Activated naive CD4-positive, alpha-beta T cell treated with anti-CD3 and anti-CD28 coated beads, Interleukin-2, amount 10 ng/mL, durations not matched to agents 7 days and 5 days (primary cell): Measurements from ENCODE around the gene CACNA2D1.

Source experiments
- CTCF ChIA-PET: fragments of 350-600 bp; sonication (Branson Sonifier 250); formaldehyde crosslinking; loops from one replicate; lab custom pipeline; 2021; ENCODE audit warnings: antibody characterized with exemption; lab: Charles Lee
- DNase-seq: peaks from one replicate; pipeline ENCODE4 v3.0.0-alpha.2; 2020
- H3K27ac Mint-ChIP-seq: one replicate; pipeline ENCODE4 v1.8.0; 2021; ENCODE audit warnings: mild to moderate bottlenecking, moderate library complexity, mixed read lengths
- H3K27me3 Mint-ChIP-seq: one replicate; pipeline ENCODE4 v1.8.0; 2021; ENCODE audit warnings: mild to moderate bottlenecking, mixed read lengths
- H3K36me3 Mint-ChIP-seq: one replicate; pipeline ENCODE4 v1.8.0; 2021; ENCODE audit warnings: mixed read lengths
- H3K4me1 Mint-ChIP-seq: one replicate; pipeline ENCODE4 v1.8.0; 2021; ENCODE audit warnings: mixed read lengths
- H3K4me3 Mint-ChIP-seq: one replicate; pipeline ENCODE4 v1.8.0; 2021; ENCODE audit warnings: mild to moderate bottlenecking, moderate library complexity, mixed read lengths
- H3K9me3 Mint-ChIP-seq: one replicate; pipeline ENCODE4 v1.8.0; 2021; ENCODE audit warnings: mixed read lengths

Gene CACNA2D1

GRCh38 chr7:82172017-82172416 is 271.6 kb downstream of the CACNA2D1 start:
- Mint-ChIP-seq H3K36me3 (no peaks in the 10 kb centered on the region), H3K27ac (no peak overlapping the region), H3K4me1 (no peaks in the 10 kb centered on the region), H3K4me3 (no peak overlapping the region), H3K9me3 (no peaks in the 10 kb centered on the region), H3K27me3 (no peaks in the 10 kb centered on the region)
- CTCF ChIA-PET, result no interaction called here
- DNase-seq, result no peak

- H3K4me1 Mint-ChIP-seq, result no peaks in the 10 kb centered on the region
- no peak overlapping the region for H3K27ac Mint-ChIP-seq
- DNase-seq, result no peak
- CTCF ChIA-PET, result no interaction called here
- H3K36me3 Mint-ChIP-seq, result no peaks in the 10 kb centered on the region
- no peak overlapping the region for H3K4me3 Mint-ChIP-seq
- no peaks in the 10 kb centered on the region for H3K27me3 Mint-ChIP-seq
- no peaks in the 10 kb centered on the region for H3K9me3 Mint-ChIP-seq
Observed at GRCh38 chr7:82167558-82168314, 275.8 kb downstream of the CACNA2D1 start.

GRCh38 chr7:82166260-82167015 is 277.1 kb downstream of the CACNA2D1 start:
- H3K4me3 Mint-ChIP-seq, result no peak overlapping the region
- CTCF ChIA-PET, result no interaction called here
- no peak overlapping the region for H3K27ac Mint-ChIP-seq
- no peaks in the 10 kb centered on the region for H3K27me3 Mint-ChIP-seq
- H3K36me3 Mint-ChIP-seq, result no peaks in the 10 kb centered on the region
- no peaks in the 10 kb centered on the region for H3K4me1 Mint-ChIP-seq
- no peak for DNase-seq
- no peaks in the 10 kb centered on the region for H3K9me3 Mint-ChIP-seq

- Mint-ChIP-seq H3K27me3 (no peaks in the 10 kb centered on the region), H3K4me1 (no peaks in the 10 kb centered on the region), H3K4me3 (no peak overlapping the region), H3K9me3 (no peaks in the 10 kb centered on the region), H3K36me3 (no peaks in the 10 kb centered on the region), H3K27ac (no peak overlapping the region)
- no peak for DNase-seq
- CTCF ChIA-PET, result no interaction called here
Observed at GRCh38 chr7:82164813-82165212, 278.8 kb downstream of the CACNA2D1 start.

GRCh38 chr7:82164410-82164809 is 279.2 kb downstream of the CACNA2D1 start:
- no peak for DNase-seq

GRCh38 chr7:82163586-82163985 is 280.0 kb downstream of the CACNA2D1 start:
- Mint-ChIP-seq H3K27ac (no peak overlapping the region), H3K27me3 (no peaks in the 10 kb centered on the region), H3K4me1 (no peaks in the 10 kb centered on the region), H3K36me3 (no peaks in the 10 kb centered on the region), H3K4me3 (no peak overlapping the region), H3K9me3 (no peaks in the 10 kb centered on the region)
- DNase-seq, result no peak
- CTCF ChIA-PET, result interaction anchor here (0.6 kb wide), 1 partner anchor 19 kb away, joined by 4 read pairs; no protein-coding TSS in a partner anchor

More at GRCh38 chr7:82164410-82164809, 279.2 kb downstream of the CACNA2D1 start:
- Mint-ChIP-seq H3K4me1 (no peaks in the 10 kb centered on the region), H3K4me3 (no peak overlapping the region), H3K9me3 (no peaks in the 10 kb centered on the region), H3K27ac (no peak overlapping the region), H3K27me3 (no peaks in the 10 kb centered on the region), H3K36me3 (no peaks in the 10 kb centered on the region)
- CTCF ChIA-PET, result no interaction called here

- DNase-seq, result no peak
- no peaks in the 10 kb centered on the region for H3K9me3 Mint-ChIP-seq
- no peaks in the 10 kb centered on the region for H3K36me3 Mint-ChIP-seq
- CTCF ChIA-PET, result no interaction called here
- no peak overlapping the region for H3K4me3 Mint-ChIP-seq
- H3K27me3 Mint-ChIP-seq, result no peaks in the 10 kb centered on the region
- no peaks in the 10 kb centered on the region for H3K4me1 Mint-ChIP-seq
- no peak overlapping the region for H3K27ac Mint-ChIP-seq
Observed at GRCh38 chr7:82162289-82162688, 281.3 kb downstream of the CACNA2D1 start.

GRCh38 chr7:82158327-82158726 is 285.2 kb downstream of the CACNA2D1 start:
- Mint-ChIP-seq H3K4me3 (no peak overlapping the region), H3K27ac (no peak overlapping the region), H3K36me3 (no peaks in the 10 kb centered on the region), H3K4me1 (no peaks in the 10 kb centered on the region), H3K27me3 (no peaks in the 10 kb centered on the region), H3K9me3 (no peaks in the 10 kb centered on the region)
- CTCF ChIA-PET, result no interaction called here
- DNase-seq, result no peak

- Mint-ChIP-seq H3K9me3 (no peaks in the 10 kb centered on the region), H3K36me3 (no peaks in the 10 kb centered on the region), H3K4me1 (no peaks in the 10 kb centered on the region), H3K27me3 (no peaks in the 10 kb centered on the region), H3K4me3 (no peak overlapping the region), H3K27ac (no peak overlapping the region)
- no peak for DNase-seq
- CTCF ChIA-PET, result no interaction called here
Observed at GRCh38 chr7:82156893-82157292, 286.7 kb downstream of the CACNA2D1 start.

GRCh38 chr7:82156168-82156567 is 287.4 kb downstream of the CACNA2D1 start:
- DNase-seq, result no peak
- Mint-ChIP-seq H3K4me1 (no peaks in the 10 kb centered on the region), H3K27ac (no peak overlapping the region), H3K9me3 (no peaks in the 10 kb centered on the region), H3K36me3 (no peaks in the 10 kb centered on the region), H3K27me3 (no peaks in the 10 kb centered on the region), H3K4me3 (no peak overlapping the region)
- CTCF ChIA-PET, result no interaction called here

GRCh38 chr7:82154728-82155127 is 288.8 kb downstream of the CACNA2D1 start:
- no peaks in the 10 kb centered on the region for H3K27me3 Mint-ChIP-seq
- DNase-seq, result no peak
- CTCF ChIA-PET, result no interaction called here
- H3K4me3 Mint-ChIP-seq, result no peak overlapping the region
- H3K27ac Mint-ChIP-seq, result no peak overlapping the region
- no peaks in the 10 kb centered on the region for H3K9me3 Mint-ChIP-seq
- H3K4me1 Mint-ChIP-seq, result no peaks in the 10 kb centered on the region
- no peaks in the 10 kb centered on the region for H3K36me3 Mint-ChIP-seq

- Mint-ChIP-seq H3K27me3 (no peaks in the 10 kb centered on the region), H3K4me1 (no peaks in the 10 kb centered on the region), H3K36me3 (no peaks in the 10 kb centered on the region), H3K9me3 (no peaks in the 10 kb centered on the region), H3K4me3 (no peak overlapping the region), H3K27ac (no peak overlapping the region)
- CTCF ChIA-PET, result no interaction called here
- DNase-seq, result no peak
Observed at GRCh38 chr7:82153776-82154175, 289.8 kb downstream of the CACNA2D1 start.

- no peaks in the 10 kb centered on the region for H3K36me3 Mint-ChIP-seq
- CTCF ChIA-PET, result no interaction called here
- H3K4me3 Mint-ChIP-seq, result no peak overlapping the region
- H3K9me3 Mint-ChIP-seq, result no peaks in the 10 kb centered on the region
- no peak overlapping the region for H3K27ac Mint-ChIP-seq
- H3K4me1 Mint-ChIP-seq, result no peaks in the 10 kb centered on the region
- no peaks in the 10 kb centered on the region for H3K27me3 Mint-ChIP-seq
- no peak for DNase-seq
Observed at GRCh38 chr7:82152858-82153257, 290.7 kb downstream of the CACNA2D1 start.

GRCh38 chr7:82146491-82146890 is 297.1 kb downstream of the CACNA2D1 start:
- Mint-ChIP-seq H3K4me1 (no peaks in the 10 kb centered on the region), H3K9me3 (no peaks in the 10 kb centered on the region), H3K27me3 (no peaks in the 10 kb centered on the region), H3K27ac (no peak overlapping the region), H3K36me3 (no peaks in the 10 kb centered on the region), H3K4me3 (no peak overlapping the region)
- CTCF ChIA-PET, result no interaction called here
- no peak for DNase-seq

GRCh38 chr7:82142263-82142864 is 301.2 kb downstream of the CACNA2D1 start:
- H3K27me3 Mint-ChIP-seq, result no peaks in the 10 kb centered on the region
- H3K4me1 Mint-ChIP-seq, result no peaks in the 10 kb centered on the region
- no peak overlapping the region for H3K27ac Mint-ChIP-seq
- H3K4me3 Mint-ChIP-seq, result no peak overlapping the region
- no peak for DNase-seq
- H3K36me3 Mint-ChIP-seq, result no peaks in the 10 kb centered on the region
- H3K9me3 Mint-ChIP-seq, result no peaks in the 10 kb centered on the region
- CTCF ChIA-PET, result no interaction called here
